GM18951 (cell line): Measurements from ENCODE around the gene TMEM43.

Source experiments
- POLR2A ChIP-seq: IDR thresholded peaks from 4 replicates; pipeline ENCODE4 v1.6.1; 2011; ENCODE audit warnings: mild to moderate bottlenecking; ENCODE audit not compliant: insufficient read length, insufficient read depth; ENCODE audit errors: extremely low read depth
- in situ Hi-C: fragments of 300-500 bp; cut with MboI; formaldehyde crosslinking; loops from one replicate; pipeline ENCODE4 v1.12.0; 2022; ENCODE audit warnings: low sequenced_read_pairs, mixed read lengths, inconsistent platforms; ENCODE audit not compliant: unreplicated experiment

The TMEM43 gene

GRCh38 chr3:14144423-14145075 is 19.7 kb downstream of the TMEM43 start:
- no peak for TF ChIP-seq POLR2A
- in situ Hi-C loops: no loop called here

- in situ Hi-C loops: no loop called here
- no peak for TF ChIP-seq POLR2A
These were observed 20.4 kb downstream of the TMEM43 start for GRCh38 chr3:14145236-14145635.

GRCh38 chr3:14145670-14146380 is 21.0 kb downstream of the TMEM43 start:
- TF ChIP-seq POLR2A: no peak
- in situ Hi-C loops: no loop called here

- TF ChIP-seq POLR2A: no peak
- in situ Hi-C loops: no loop called here
These were observed 21.7 kb downstream of the TMEM43 start for GRCh38 chr3:14146381-14147065.

- TF ChIP-seq POLR2A: no peak
- in situ Hi-C loops: no loop called here
These were observed 22.2 kb downstream of the TMEM43 start for GRCh38 chr3:14147066-14147435.

GRCh38 chr3:14147617-14148016 is 22.8 kb downstream of the TMEM43 start:
- TF ChIP-seq POLR2A: no peak
- in situ Hi-C loops: no loop called here

- in situ Hi-C loops: no loop called here
- no peak for TF ChIP-seq POLR2A
These were observed 23.5 kb downstream of the TMEM43 start for GRCh38 chr3:14148041-14148985.

GRCh38 chr3:14150078-14150477 is 25.2 kb downstream of the TMEM43 start:
- in situ Hi-C loops: no loop called here
- no peak for TF ChIP-seq POLR2A

GRCh38 chr3:14150491-14151230 is 25.8 kb downstream of the TMEM43 start:
- no peak for TF ChIP-seq POLR2A
- in situ Hi-C loops: no loop called here

- TF ChIP-seq POLR2A: no peak
- in situ Hi-C loops: no loop called here
These were observed 26.7 kb downstream of the TMEM43 start for GRCh38 chr3:14151471-14152083.

GRCh38 chr3:14152233-14152962 is 27.5 kb downstream of the TMEM43 start:
- no peak for TF ChIP-seq POLR2A

More at GRCh38 chr3:14152233-14152962, 27.5 kb downstream of the TMEM43 start:
- in situ Hi-C loops: no loop called here
